Ascending aorta (tissue), 2 donors: ENCODE data around the gene JAZF1. TPM values are rescaled to one million over a fixed set of nuclear protein-coding genes. Genes with fewer than 3 reads are reported as not detected.
"Not testable (repeated sequence)": the region's sequence is repeated elsewhere in the genome, so short reads cannot be mapped to it uniquely, and the experiment has no call there.

ENCODE experiments used
- DNase-seq, 2 donors: peaks; one replicate each; pipeline ENCODE4 v3.0.0-alpha.2; 2019; ENCODE audit warnings: low spot score in 2 of 2
- H3K27ac ChIP-seq, 2 donors: fragments of 200-600 bp; sonication (generic); one replicate each; pipeline ENCODE4 v1.5.1; 2016 to 2017; ENCODE audit warnings: mild to moderate bottlenecking in 1 of 2
- H3K27me3 ChIP-seq: fragments of 200-600 bp; sonication (generic); one replicate; pipeline ENCODE4 v1.5.1; 2017
- H3K36me3 ChIP-seq, 2 donors: fragments of 200-600 bp; sonication (generic); one replicate each; pipeline ENCODE4 v1.5.1; 2016
- H3K4me1 ChIP-seq, 2 donors: fragments of 200-600 bp; sonication (generic); one replicate each; pipeline ENCODE4 v1.5.1; 2016 to 2017; ENCODE audit warnings: mild to moderate bottlenecking in 1 of 2
- H3K4me3 ChIP-seq, 2 donors: fragments of 200-600 bp; sonication (generic); one replicate each; pipeline ENCODE4 v1.5.1; 2016 to 2017; ENCODE audit warnings: mild to moderate bottlenecking in 1 of 2
- H3K9me3 ChIP-seq, 2 donors: fragments of 200-600 bp; sonication (generic); one replicate each; pipeline ENCODE4 v1.5.1; 2016
- intact Hi-C: fragments of 100-400 bp; cut with DNase I; formaldehyde crosslinking; loops from one replicate; pipeline ENCODE4 v1.15.1; 2023
- total RNA-seq: library from RNA; depleted of rRNA; stranded (reverse); fragments of >200 nt; gene quantifications from one replicate; pipeline ENCODE4 v1.1.0, GENCODE V29; 2016
- TF ChIP-seq, protein P1 (sequence below), 3 experiments: fragments of 200-600 bp in 2 of 3; fragments of 450-650 bp in 1 of 3; sonication (generic) in 2 of 3; IDR thresholded peaks; one replicate each; pipeline ENCODE4 v1.5.1; 2016 to 2019; ENCODE audit warnings: antibody characterized with exemption in 3 of 3, mild to moderate bottlenecking in 1 of 3, moderate library complexity in 1 of 3

JAZF1 gene
- total RNA-seq, 1 donor from 2014 or later = 37.7 TPM

DNA sequence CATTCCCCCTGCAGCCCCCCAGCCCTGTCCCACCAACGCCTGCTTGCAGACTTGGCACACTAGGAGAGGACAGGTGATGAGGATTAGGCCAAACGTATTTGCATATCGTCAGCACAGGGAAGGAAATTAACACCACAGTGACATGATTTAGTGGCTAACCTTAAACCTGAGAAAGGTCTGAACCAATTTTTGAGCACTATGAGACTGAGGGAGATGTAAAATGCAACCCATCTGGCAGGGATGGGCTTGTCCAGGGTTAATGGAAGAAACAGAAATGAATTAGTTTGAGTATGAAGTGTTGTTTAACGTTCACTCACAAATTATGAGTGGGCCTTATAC, 257.0 kb downstream of the JAZF1 start:
- H3K27ac ChIP-seq = no peak overlapping the region
- no peaks in the 10 kb centered on the region for H3K36me3 ChIP-seq
- no peak overlapping the region for H3K4me3 ChIP-seq
- no peak for DNase-seq
- no peaks in the 10 kb centered on the region for H3K9me3 ChIP-seq
- TF ChIP-seq, protein P1, sequence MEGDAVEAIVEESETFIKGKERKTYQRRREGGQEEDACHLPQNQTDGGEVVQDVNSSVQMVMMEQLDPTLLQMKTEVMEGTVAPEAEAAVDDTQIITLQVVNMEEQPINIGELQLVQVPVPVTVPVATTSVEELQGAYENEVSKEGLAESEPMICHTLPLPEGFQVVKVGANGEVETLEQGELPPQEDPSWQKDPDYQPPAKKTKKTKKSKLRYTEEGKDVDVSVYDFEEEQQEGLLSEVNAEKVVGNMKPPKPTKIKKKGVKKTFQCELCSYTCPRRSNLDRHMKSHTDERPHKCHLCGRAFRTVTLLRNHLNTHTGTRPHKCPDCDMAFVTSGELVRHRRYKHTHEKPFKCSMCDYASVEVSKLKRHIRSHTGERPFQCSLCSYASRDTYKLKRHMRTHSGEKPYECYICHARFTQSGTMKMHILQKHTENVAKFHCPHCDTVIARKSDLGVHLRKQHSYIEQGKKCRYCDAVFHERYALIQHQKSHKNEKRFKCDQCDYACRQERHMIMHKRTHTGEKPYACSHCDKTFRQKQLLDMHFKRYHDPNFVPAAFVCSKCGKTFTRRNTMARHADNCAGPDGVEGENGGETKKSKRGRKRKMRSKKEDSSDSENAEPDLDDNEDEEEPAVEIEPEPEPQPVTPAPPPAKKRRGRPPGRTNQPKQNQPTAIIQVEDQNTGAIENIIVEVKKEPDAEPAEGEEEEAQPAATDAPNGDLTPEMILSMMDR (IDR thresholded peaks at IDR 0.05) = no peak
- H3K27me3 ChIP-seq = no peaks in the 10 kb centered on the region
- peaks cover 0 to 4% of the 10 kb centered on the region in 2 donors for H3K4me1 ChIP-seq
- intact Hi-C loops = loop anchor here (5.0 kb wide), 1 partner anchor 726 kb away; no protein-coding TSS in a partner anchor

DNA sequence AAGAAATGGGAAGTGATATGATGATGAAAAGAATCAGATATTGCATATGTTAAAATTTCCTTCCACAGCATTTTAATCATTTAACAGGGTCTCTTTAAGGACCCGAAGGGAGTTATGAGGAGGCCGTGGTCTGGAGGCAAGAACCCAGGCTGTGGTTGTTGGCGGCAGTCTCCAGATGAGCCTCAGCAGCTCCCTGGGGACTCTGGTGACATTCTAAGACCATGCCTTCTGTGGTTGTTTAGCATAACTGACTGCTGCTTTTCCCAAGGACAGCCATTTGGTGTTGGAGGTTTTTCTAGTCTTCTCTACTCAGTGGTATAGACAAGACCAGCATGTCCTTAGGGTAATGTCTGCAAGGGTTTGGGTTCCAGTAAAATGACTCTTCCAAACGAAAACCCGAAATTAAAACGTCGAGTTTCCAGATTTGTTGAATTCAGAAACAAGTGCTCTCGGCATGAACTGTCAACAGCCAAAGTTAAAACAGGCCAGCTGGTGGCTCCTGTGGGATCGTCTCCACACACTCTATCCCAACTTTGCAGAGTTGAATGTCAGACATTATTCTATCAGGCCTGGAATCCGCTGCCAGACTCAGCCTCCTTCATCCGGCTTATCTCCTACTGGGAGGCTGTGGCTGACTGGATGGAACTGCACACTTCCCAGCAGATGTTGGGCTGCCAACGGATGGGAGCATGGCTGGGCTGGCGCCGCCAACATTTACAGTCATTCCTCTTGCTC, 257.5 kb downstream of the JAZF1 start:
- DNase-seq = no peak
- Histone ChIP-seq H3K9me3 (no peaks in the 10 kb centered on the region), H3K36me3 (no peaks in the 10 kb centered on the region), H3K4me1 (peaks cover 0 to 4% of the 10 kb centered on the region in 2 donors), H3K27ac (no peak overlapping the region), H3K27me3 (no peaks in the 10 kb centered on the region), H3K4me3 (no peak overlapping the region)
- TF ChIP-seq, protein P1 (IDR thresholded peaks at IDR 0.05) = no peak
- intact Hi-C loops = loop anchor here (5.0 kb wide), 1 partner anchor 726 kb away; no protein-coding TSS in a partner anchor

DNA sequence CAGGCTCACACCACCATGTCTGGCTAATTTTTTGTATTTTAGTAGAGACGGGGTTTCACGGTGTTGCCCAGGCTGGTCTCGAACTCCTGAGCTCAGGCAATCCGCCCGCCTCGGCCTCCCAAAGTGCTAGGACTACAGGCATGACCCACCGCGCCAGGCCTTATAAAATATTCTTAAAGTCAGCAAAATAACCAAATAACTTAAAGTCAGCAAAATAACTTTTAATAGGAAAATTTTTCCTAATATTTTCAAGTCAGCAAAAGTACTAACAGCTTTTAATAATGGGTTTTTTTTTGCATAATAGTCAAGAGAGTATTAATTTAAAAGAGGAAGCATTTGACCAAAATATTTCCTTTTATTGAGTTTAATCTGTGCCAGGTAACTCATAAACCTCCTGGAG, 258.2 kb downstream of the JAZF1 start:
- not testable (repeated sequence) for H3K4me1 ChIP-seq, H3K9me3 ChIP-seq, H3K36me3 ChIP-seq, H3K27ac ChIP-seq, H3K4me3 ChIP-seq, DNase-seq, H3K27me3 ChIP-seq
- intact Hi-C loops = loop anchor here (5.0 kb wide), 1 partner anchor 725 kb away; no protein-coding TSS in a partner anchor

DNA sequence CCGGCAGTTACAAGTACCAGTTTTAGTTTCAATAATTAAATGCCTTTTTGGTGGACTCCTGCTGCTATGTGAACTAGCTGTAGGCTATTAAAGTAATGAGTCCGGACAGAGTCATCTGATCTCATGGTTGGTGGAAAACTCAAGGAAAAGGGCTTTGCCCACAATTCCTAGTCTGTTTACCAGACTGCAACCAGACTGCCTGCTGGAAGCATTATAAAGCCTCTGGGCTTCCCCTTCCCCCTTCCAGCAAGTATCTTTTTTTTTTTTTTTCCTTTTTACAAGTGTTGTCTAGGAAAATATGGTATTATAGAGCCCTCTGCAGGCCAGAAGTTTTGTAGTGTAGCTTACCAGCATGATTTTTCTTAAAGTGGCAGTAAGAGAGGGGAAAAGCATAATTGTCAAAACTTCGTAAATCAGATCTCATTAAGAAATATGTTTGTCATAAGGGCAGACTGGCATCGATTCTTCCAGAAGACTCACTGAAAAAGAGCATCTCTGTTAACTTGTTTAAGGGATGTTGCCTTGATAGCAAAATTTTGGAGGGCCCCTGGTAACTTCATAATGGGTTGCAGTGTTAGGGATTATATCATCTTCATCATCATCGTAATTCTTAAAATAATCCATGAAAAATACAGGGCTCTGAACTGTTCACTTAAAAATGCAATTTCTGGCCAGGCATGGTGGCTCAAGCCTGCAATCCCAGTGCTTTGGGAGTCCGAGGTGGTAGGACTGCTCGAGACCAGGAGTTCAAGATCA, 259.3 kb downstream of the JAZF1 start:
- intact Hi-C loops = loop anchor here (5.0 kb wide), 1 partner anchor 724 kb away; no protein-coding TSS in a partner anchor
- no peak overlapping the region for H3K27ac ChIP-seq
- no peak overlapping the region for H3K4me3 ChIP-seq
- no peaks in the 10 kb centered on the region for H3K36me3 ChIP-seq
- H3K9me3 ChIP-seq = no peaks in the 10 kb centered on the region
- TF ChIP-seq, protein P1 (IDR thresholded peaks at IDR 0.05) = peak in 2 of 3 experiments; percentile 11 to 49
- peaks cover 0 to 4% of the 10 kb centered on the region in 2 donors for H3K4me1 ChIP-seq
- DNase-seq = no peak
- H3K27me3 ChIP-seq = no peaks in the 10 kb centered on the region

DNA sequence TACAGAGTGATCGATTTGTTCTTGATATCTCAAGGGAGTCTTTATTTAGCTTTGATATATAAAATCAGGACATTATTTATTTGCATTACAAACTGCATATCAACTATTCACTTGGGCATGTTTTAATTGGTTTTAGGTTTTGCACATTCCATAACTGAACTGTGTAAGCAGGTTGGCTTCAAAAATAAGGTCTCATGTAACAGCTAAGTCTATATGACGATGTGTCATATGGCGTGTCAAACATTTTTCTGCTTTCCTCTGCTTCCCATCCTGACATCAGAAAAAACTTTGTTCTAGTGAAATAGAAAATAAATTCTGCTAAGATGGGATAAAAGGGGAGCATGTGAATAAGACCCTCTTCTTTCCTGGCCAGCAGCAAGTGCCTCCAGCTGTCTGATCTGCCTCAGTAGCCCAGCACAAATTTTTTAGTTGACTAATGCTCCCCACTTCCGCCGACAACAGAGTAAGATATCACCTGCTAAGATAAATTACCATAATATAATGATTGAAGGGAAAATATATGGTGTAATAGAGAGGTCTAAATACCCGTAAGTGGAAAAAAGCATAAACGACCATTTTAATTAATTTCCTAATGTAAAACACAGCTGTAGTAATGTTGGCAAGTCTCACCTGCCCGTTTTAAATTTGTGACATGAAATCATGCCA, 260.2 kb downstream of the JAZF1 start:
- Histone ChIP-seq H3K4me1 (peaks cover 0 to 4% of the 10 kb centered on the region in 2 donors), H3K4me3 (no peak overlapping the region), H3K36me3 (no peaks in the 10 kb centered on the region), H3K9me3 (no peaks in the 10 kb centered on the region), H3K27ac (no peak overlapping the region), H3K27me3 (no peaks in the 10 kb centered on the region)
- TF ChIP-seq, protein P1 (IDR thresholded peaks at IDR 0.05) = no peak
- no peak for DNase-seq
- intact Hi-C loops = loop anchor here (5.0 kb wide), 1 partner anchor 723 kb away; no protein-coding TSS in a partner anchor
